LHCN-M2 (cell line): ENCODE data around the gene OR2F1. TPM values are rescaled to one million over a fixed set of nuclear protein-coding genes. Genes with fewer than 3 reads are reported as not detected.

Source experiments
- DNase-seq: peaks from one replicate; pipeline ENCODE4 v3.0.0-alpha.2; 2012; ENCODE audit warnings: low read depth
- polyA plus RNA-seq: library from polyadenylated mRNA; unstranded; fragments of >200 nt; gene quantifications from one replicate; pipeline ENCODE4 v1.2.1, GENCODE V29; 2012; ENCODE audit warnings: missing spikeins
- total RNA-seq: library from RNA; depleted of rRNA; stranded (reverse); fragments of >200 nt; gene quantifications from 2 replicates; pipeline ENCODE4 v1.2.3, GENCODE V29; 2014; rRNA removed

OR2F1 gene
- not detected in 2 replicates for total RNA-seq
- polyA plus RNA-seq = not detected

DNA sequence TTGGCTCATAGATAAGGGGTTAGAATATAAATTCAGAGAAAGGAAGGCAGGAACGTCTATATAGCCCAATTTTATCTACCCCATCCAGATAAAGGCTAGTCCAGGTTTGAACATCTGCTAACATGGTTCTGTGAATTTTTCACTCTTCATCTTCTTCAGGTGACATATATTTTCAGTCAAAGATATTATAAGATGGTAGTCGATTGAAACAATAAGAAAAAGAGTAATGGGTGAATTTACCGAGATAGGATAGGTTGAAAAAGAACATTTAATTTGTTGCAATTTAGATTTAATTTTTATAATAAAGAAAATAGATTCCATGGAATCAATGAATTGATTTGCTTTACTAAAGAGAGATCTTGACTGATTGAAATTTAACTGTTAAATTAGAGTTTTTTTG is at the start of gene OR2F1:
OR2F1 (plus strand) TSS at position 301 of the 400 bp plus-strand sequence. CDS start 5,127 bp downstream, outside the sequence.
- DNase-seq = no peak

- DNase-seq = no peak
Measured at GRCh38 chr7:143905509-143905908, 49.1 kb upstream of the OR2F1 start.

DNA sequence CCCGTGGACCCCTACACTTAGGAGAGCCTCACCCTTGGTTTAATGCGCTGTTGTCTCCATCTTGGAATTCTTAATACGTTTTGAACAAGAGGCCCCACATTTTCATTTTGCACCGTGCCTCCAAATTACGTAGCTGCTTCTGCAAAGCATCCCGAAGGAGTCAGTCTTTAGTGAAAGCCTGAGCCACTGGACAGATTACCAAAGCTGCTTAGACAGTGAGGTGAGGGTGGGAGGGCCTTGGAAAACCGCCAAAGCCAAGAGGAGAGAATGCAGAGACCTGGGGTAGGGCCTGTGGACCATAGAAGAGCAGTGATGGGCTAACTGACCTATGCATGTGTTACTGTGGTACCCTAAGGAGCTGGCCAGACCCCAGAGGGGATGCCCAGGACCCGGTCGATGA is 48.5 kb upstream of the OR2F1 start:
- no peak for DNase-seq

DNA sequence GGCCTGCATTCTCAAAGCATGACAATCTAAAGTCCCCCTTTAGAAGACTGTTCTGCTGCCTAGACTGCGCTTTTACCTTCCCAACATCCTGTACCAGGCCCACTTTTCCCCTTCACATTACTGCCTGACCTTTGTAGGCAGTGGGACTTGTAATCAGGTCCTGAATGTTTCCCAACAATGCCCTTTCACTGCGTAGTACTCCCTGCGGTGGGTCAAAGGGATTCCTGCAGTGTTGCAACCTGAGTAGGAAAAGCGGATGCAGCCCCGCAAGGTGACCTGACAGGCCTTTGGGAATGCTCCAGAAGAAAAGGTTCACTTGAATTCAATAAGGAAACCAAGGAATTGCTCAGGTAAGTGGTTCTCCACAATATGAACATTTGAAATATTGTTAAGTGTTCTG is 47.7 kb upstream of the OR2F1 start:
- no peak for DNase-seq

- DNase-seq = no peak
Measured at GRCh38 chr7:143908120-143908519, 46.5 kb upstream of the OR2F1 start.

DNA sequence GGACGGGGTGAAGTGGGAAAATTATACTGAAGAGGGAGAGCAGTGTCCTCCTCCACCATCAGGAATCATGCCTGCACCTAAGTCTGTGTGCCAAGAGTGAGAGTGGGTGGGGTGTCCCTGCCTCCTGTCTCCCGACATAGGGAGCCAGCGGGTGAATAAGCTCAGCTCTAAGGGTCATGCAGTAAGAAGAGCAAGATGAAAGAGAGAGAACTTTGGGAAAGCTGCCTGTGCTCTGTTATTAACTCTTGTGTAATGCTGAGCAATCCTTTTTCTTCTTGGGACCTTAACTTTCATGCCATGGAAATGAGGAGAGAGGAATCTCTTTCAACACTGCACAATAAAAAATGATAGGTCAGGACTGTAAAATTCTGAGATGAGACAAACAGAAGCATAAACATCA is 44.8 kb upstream of the OR2F1 start:
- DNase-seq = no peak

DNA sequence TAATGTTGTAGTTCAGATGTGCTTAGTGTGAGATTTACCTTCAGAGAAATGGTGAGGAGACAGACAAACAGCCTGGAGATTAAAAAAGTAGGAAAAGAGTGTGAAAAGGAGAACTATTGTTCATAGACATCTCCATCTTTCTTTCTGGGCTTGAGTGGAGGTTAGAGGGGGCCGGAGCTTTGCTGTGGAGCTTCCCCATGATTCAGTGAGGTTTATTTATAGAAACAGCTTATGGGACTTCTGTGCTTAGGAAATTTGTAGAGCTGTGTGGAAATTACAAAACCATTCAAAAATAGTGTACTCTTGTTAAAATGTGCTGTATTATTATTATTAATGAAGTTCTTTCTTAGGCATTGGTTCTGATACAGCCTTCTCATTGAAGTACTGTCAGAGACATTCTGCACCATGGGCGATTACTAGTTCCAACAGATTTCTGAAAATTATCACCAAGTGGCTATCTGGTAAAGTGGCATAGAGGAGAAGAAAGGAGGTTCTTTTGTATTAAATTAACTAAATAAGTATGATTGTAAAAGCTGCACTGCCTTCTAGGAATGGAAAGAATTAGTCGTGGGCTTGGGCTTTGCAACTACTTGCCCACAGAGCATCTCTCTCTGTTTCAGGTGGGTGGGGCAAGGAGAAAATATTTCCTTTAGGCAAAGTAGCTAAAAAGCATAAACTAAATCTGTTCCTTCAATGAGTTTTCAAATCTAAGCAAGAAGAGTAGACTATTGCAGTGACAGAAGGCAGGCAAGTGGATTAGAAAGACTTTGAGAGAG is 44.0 kb upstream of the OR2F1 start:
- peak; percentile 43 for DNase-seq

DNA sequence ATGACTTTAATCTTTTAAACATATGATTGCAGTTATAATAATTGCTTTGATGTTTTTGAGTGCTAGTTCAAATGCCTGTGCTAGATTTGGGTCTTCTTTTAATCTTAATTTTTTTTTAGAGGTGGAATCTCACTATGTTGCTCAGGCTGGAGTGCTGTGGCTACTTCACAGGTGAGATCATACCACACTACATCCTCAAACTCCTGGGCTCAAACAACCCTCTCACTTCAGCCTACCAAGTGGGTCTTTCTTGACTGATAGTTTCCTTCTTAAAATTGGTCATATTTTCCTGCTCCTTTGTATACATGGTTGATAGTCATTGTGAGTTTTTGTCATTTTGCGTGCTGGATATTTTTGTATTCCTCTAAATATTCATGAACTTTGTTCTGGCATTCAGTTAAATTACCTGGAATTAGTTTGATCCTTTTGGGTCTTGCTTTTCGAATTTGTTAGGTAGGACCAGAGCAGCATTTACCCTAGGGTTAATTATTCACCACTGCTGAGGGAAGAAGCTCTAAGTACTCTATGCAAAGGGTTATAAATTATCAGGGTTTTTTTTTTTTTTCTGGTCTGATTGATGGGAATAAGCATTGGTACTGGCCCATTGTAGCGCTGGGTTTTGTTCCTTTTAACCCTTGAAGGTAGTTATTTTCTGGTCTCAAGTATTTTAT is 40.6 kb upstream of the OR2F1 start:
- DNase-seq = no peak

GRCh38 chr7:143914938-143915652 is 39.5 kb upstream of the OR2F1 start:
- DNase-seq = no peak

GRCh38 chr7:143924851-143925250 is 29.8 kb upstream of the OR2F1 start:
- no peak for DNase-seq

GRCh38 chr7:143929224-143929920 is 25.3 kb upstream of the OR2F1 start:
- peak; percentile 97 for DNase-seq

- DNase-seq = peak; percentile 82
Measured at GRCh38 chr7:143931739-143932138, 22.9 kb upstream of the OR2F1 start.

DNA sequence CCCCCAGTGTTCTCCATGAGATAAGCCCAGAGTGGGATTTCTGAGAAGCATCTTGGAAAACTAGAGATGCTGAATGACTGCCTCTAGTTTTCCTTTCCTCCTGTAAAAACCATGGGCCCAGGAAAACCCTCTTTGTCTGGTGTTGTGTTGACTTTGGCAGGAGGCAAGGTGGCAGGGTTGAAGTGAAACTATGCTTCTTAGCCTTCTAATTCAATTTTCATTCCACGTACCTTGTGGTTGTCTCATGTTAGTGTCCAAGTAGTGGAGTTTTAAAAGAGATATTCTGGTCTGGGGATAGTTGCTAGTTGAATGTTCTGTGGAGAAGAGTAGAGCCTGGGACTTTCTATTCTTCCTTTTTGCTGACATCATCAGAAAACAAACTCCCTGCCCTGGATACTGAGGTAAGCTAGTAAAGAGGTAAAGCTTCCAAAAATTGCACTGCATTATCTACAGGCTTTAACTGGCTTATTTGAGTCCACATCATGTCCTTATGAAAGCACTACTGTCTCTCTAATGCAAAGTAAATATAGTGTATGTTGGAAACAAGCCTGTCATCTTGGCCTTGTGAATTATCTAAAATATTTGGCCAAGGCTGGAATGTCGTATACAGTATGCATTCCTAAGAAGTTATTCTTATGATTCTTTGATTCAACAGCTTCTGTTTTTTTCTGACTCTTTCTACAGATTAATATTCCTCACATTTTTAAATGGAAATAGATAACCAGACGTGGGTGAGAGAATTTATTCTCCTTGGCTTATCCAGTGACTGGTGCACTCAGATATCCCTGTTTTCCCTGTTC is 19.9 kb upstream of the OR2F1 start, which contains the start of gene OR2F2:
OR2F2 (plus strand) TSS at position 708 of the 800 bp plus-strand sequence; CDS start at position 708, 0 bp downstream.
- no peak for DNase-seq

GRCh38 chr7:143936087-143937009 is 18.3 kb upstream of the OR2F1 start:
- peak; percentile 86 for DNase-seq

- DNase-seq = no peak
Measured at GRCh38 chr7:143938379-143939243, 16.0 kb upstream of the OR2F1 start.

DNA sequence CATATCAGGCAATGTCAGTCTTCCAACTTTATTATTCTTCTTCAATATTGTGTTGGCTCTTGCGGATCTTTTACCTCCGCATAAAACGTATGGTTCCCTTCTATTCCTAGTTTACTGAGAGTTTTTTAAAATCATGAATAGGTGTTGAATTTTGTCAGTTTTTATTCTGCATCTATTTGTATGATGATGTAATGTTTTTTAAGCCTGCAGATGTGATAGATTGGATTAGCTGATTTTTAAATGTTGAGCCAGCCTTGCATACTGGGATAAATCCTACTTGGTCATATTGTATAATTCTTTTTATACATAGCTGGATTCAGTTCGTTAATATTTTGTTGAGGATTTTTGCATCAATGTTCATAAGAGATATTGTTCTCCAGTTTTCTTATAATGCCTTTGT is 9.2 kb upstream of the OR2F1 start:
- no peak for DNase-seq

- no peak for DNase-seq
Measured at GRCh38 chr7:143947111-143947510, 7.5 kb upstream of the OR2F1 start.

GRCh38 chr7:143948733-143949132 is 5.9 kb upstream of the OR2F1 start:
- DNase-seq = no peak

- DNase-seq = no peak
Measured at GRCh38 chr7:143953421-143953820, 1.2 kb upstream of the OR2F1 start.
